ENCODE results near the gene CASKIN2.

The CASKIN2 gene

DNA sequence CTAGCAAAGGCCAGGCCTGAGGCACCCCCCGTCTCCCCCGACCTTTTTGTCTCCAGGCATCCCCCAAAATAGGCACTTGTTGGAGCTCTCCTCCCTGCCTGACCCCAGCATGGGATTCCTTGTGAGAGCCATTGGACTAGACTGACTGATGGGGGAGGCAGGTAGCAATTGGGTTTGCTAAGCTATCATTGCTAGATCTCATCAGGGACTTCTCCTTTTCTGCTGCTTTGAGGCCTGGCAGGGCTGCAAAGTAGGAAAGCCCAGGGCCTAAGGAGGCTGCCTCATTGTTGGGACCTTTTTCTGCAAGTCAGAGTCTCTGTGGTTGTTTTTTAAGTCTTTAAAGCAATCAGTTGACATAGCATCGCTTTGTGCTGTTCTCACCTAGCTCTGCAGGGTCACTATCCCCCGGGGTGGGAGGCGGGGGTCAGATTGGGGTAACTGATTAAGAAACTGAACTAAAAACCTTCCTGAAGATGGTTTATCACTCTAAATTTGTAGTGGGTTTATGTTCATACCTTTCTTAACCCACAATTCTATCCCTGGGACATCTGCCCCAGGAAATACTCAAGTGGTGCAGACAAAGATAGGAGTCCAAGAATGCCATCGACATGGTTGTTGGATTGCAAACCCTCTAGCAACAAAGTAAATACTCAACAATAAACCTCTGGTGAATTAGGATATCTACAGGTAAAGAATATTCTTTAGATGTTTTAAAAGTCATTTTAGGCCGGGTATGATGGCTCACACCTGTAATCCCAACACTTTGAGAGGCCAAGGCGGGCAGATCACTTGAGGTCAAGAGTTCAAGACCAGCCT, 38.2 kb upstream of the CASKIN2 start:
- DNase-seq (no peak), ATAC-seq (replicated peaks) (no peak)
- Mint-ChIP-seq H3K4me1 (no peaks in the 10 kb centered on the region), H3K27me3 (no peaks in the 10 kb centered on the region), H3K9me3 (no peaks in the 10 kb centered on the region), H3K4me3 (no peak overlapping the region), H3K36me3 (no peaks in the 10 kb centered on the region), H3K27ac (no peak overlapping the region)

- H3K9me3 Mint-ChIP-seq, result no peaks in the 10 kb centered on the region
- ATAC-seq (replicated peaks) (no peak), DNase-seq (no peak)
Observed at GRCh38 chr17:75552425-75553294, 37.3 kb upstream of the CASKIN2 start.

DNA sequence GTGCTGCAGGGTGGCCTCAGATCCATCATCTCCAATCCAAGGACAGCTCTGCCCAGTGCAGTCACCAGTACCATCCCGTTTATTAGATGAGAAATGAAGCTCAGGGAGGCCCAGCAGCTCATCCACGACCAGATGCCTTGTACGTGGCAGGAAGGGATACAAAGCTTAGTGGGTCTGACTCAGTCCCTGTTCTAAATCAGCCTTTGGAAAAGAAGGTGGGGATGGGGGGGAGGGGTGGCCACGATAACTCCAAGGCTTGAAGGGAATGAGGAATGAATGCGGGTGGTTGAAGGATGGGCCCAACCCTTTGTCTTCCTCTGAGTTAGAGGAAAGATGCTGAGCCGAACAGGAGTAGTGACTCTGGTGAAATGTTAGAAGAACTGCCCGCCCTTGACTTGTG, 35.9 kb upstream of the CASKIN2 start:
- Mint-ChIP-seq H3K4me3 (no peak overlapping the region), H3K36me3 (no peaks in the 10 kb centered on the region), H3K9me3 (no peaks in the 10 kb centered on the region), H3K27ac (no peak overlapping the region), H3K27me3 (no peaks in the 10 kb centered on the region), H3K4me1 (no peaks in the 10 kb centered on the region)
- DNase-seq (no peak), ATAC-seq (replicated peaks) (no peak)

More at GRCh38 chr17:75552425-75553294, 37.3 kb upstream of the CASKIN2 start:
- no peaks in the 10 kb centered on the region for H3K4me1 Mint-ChIP-seq
- no peaks in the 10 kb centered on the region for H3K27me3 Mint-ChIP-seq
- no peak overlapping the region for H3K4me3 Mint-ChIP-seq
- no peak overlapping the region for H3K27ac Mint-ChIP-seq
- H3K36me3 Mint-ChIP-seq, result no peaks in the 10 kb centered on the region

- DNase-seq (no peak), ATAC-seq (replicated peaks) (no peak)
- Mint-ChIP-seq H3K27ac (no peak overlapping the region), H3K4me3 (no peak overlapping the region), H3K4me1 (no peaks in the 10 kb centered on the region), H3K9me3 (no peaks in the 10 kb centered on the region), H3K36me3 (no peaks in the 10 kb centered on the region), H3K27me3 (no peaks in the 10 kb centered on the region)
Observed at GRCh38 chr17:75550139-75550465, 34.8 kb upstream of the CASKIN2 start.

- ATAC-seq (replicated peaks), result no peak
- Mint-ChIP-seq H3K4me3 (no peak overlapping the region), H3K9me3 (no peaks in the 10 kb centered on the region), H3K27me3 (no peaks in the 10 kb centered on the region), H3K36me3 (no peaks in the 10 kb centered on the region), H3K27ac (no peak overlapping the region), H3K4me1 (no peaks in the 10 kb centered on the region)
- DNase-seq, result no peak
Observed at GRCh38 chr17:75549246-75550138, 34.2 kb upstream of the CASKIN2 start.

DNA sequence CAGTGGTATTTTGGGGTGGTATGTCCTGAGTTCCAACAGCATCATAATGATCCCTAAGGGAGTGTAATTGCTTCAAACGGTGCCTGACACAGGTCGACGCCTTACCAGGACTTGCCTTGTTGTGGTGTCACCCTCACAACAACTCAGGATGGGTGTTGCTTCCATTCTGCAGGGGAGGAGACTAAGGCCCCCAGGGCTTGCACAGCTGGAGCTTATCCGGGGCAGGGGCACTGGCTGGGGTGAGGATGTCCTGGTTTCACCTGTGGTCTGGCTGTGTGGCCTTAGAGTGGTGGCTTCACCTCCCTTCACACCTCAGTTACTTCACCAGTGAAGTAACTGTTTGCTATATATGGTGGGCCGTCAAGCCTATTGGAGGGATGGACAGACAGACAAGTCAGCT, 33.5 kb upstream of the CASKIN2 start:
- H3K27me3 Mint-ChIP-seq, result no peaks in the 10 kb centered on the region
- H3K4me3 Mint-ChIP-seq, result no peak overlapping the region
- no peak overlapping the region for H3K27ac Mint-ChIP-seq
- H3K36me3 Mint-ChIP-seq, result no peaks in the 10 kb centered on the region
- H3K9me3 Mint-ChIP-seq, result no peaks in the 10 kb centered on the region
- H3K4me1 Mint-ChIP-seq, result no peaks in the 10 kb centered on the region
- DNase-seq, result no peak
- ATAC-seq (replicated peaks), result no peak

GRCh38 chr17:75547091-75547490, 31.8 kb upstream of the CASKIN2 start:
- Mint-ChIP-seq H3K27me3 (no peaks in the 10 kb centered on the region), H3K4me3 (no peak overlapping the region), H3K36me3 (no peaks in the 10 kb centered on the region), H3K27ac (no peak overlapping the region), H3K9me3 (no peaks in the 10 kb centered on the region), H3K4me1 (no peaks in the 10 kb centered on the region)
- DNase-seq (no peak), ATAC-seq (replicated peaks) (no peak)

GRCh38 chr17:75546181-75546580, 30.8 kb upstream of the CASKIN2 start:
- H3K36me3 Mint-ChIP-seq, result no peaks in the 10 kb centered on the region
- H3K27ac Mint-ChIP-seq, result no peak overlapping the region
- H3K27me3 Mint-ChIP-seq, result no peaks in the 10 kb centered on the region
- H3K9me3 Mint-ChIP-seq, result no peaks in the 10 kb centered on the region
- H3K4me1 Mint-ChIP-seq, result no peaks in the 10 kb centered on the region
- H3K4me3 Mint-ChIP-seq, result no peak overlapping the region
- ATAC-seq (replicated peaks), result no peak
- DNase-seq, result no peak

DNA sequence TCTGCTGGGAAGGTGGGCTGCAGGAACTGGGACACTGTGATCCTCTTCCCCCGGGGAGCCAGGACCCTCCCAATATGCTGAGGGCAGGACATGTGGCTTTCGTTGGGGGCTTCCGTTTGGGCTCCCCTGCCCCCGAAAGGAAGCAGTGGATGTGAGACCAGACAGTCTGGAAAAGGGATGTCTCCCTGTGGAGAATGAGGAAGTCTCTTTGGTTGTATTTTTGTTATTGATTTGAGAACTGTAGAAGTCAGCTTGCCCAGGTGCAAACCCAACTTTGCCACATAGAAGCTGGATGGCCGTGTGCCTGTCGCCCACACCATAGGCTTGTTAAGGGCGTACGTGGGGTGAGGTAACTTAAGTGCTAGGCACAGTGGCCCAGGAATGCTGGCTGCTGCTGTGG, 28.9 kb upstream of the CASKIN2 start:
- DNase-seq (no peak), ATAC-seq (replicated peaks) (no peak)
- H3K9me3 Mint-ChIP-seq, result no peaks in the 10 kb centered on the region
- no peaks in the 10 kb centered on the region for H3K4me1 Mint-ChIP-seq
- H3K27me3 Mint-ChIP-seq, result no peaks in the 10 kb centered on the region
- H3K36me3 Mint-ChIP-seq, result no peaks in the 10 kb centered on the region
- no peak overlapping the region for H3K27ac Mint-ChIP-seq
- no peak overlapping the region for H3K4me3 Mint-ChIP-seq

DNA sequence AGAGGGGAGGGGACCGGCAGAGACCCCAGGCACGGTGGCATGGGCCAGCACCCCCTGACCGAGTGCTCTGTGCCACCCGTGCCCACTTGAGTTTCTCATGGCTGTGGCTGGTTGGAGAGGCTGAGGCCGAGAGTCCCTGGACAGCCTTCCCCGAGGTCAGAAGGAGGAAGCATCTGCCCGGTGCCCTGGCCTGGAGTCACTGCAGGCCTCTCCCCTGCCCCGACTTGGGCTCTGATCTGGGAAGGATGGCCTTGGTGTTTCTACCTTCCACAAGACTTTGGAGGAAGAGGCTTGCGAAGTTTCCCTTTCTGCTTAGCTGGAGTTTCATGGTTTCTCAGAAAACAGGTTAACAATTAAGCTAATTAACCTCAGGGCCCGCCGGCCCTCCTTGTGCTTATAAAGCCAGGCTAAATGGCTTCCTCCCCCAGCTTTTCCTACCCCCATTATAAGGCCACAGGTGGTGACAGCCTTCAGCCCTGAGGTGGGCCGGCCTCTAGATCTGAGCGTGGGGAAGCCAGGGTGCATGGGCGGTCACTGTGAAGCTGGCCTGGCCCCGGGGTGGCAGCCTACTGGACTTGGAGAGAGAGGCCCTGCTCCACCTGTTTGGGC, 27.5 kb upstream of the CASKIN2 start:
- no peaks in the 10 kb centered on the region for H3K9me3 Mint-ChIP-seq
- no peak overlapping the region for H3K27ac Mint-ChIP-seq
- DNase-seq, result no peak
- no peak for ATAC-seq (replicated peaks)
- H3K4me3 Mint-ChIP-seq, result no peak overlapping the region
- H3K27me3 Mint-ChIP-seq, result no peaks in the 10 kb centered on the region
- H3K4me1 Mint-ChIP-seq, result no peaks in the 10 kb centered on the region
- no peaks in the 10 kb centered on the region for H3K36me3 Mint-ChIP-seq

DNA sequence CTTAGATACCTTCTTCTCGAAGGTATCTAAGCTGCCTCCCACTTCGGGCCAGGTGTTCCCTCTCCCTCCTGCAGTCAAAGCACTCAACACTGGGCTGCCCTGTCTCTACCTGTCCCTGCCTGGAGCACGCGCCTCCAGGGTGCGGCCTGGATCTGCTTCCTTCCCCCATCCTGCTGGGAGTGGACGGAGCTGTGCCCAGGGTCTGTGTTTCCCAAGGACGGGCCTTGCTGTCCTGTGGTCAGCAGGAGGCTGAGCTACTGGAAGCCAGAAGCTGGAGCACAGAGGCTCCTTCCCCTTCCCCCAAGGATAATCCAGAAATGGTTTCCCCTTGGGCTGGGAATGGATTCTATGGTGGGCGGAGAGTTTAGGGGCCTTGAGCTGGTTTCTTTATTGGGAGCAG, 26.9 kb upstream of the CASKIN2 start:
- no peak for ATAC-seq (replicated peaks)
- no peaks in the 10 kb centered on the region for H3K4me1 Mint-ChIP-seq
- no peak overlapping the region for H3K27ac Mint-ChIP-seq
- no peaks in the 10 kb centered on the region for H3K9me3 Mint-ChIP-seq
- H3K36me3 Mint-ChIP-seq, result no peaks in the 10 kb centered on the region
- no peak for DNase-seq
- no peaks in the 10 kb centered on the region for H3K27me3 Mint-ChIP-seq
- no peak overlapping the region for H3K4me3 Mint-ChIP-seq

GRCh38 chr17:75540923-75541503, 25.7 kb upstream of the CASKIN2 start:
- no peak for DNase-seq
- H3K4me3 Mint-ChIP-seq, result no peak overlapping the region
- peaks cover 0 to under 1% of the 10 kb centered on the region in 2 donors for H3K4me1 Mint-ChIP-seq
- no peak overlapping the region for H3K27ac Mint-ChIP-seq
- no peaks in the 10 kb centered on the region for H3K27me3 Mint-ChIP-seq
- ATAC-seq (replicated peaks), result no peak
- H3K36me3 Mint-ChIP-seq, result no peaks in the 10 kb centered on the region
- H3K9me3 Mint-ChIP-seq, result no peaks in the 10 kb centered on the region

GRCh38 chr17:75539967-75540729, 24.8 kb upstream of the CASKIN2 start:
- ATAC-seq (replicated peaks), result no peak
- Mint-ChIP-seq H3K4me3 (no peak overlapping the region), H3K27ac (no peak overlapping the region), H3K4me1 (peaks cover 4 to 9% of the 10 kb centered on the region in 2 donors), H3K27me3 (no peaks in the 10 kb centered on the region), H3K36me3 (no peaks in the 10 kb centered on the region), H3K9me3 (no peaks in the 10 kb centered on the region)
- no peak for DNase-seq

Measured in stimulated activated naive B cell treated with anti-CD40 and anti-IgM and Interleukin-4, amounts not matched to agents 10 μg/mL and 1 μg/mL and 100 μg/mL, for 72 hours (primary cell).